Liver (tissue), 9 donors: Measurements from ENCODE around the gene SEC31B. TPM values are rescaled to one million over a fixed set of nuclear protein-coding genes. Genes with fewer than 3 reads are reported as not detected.

Experiments used
- DNase-seq: peaks from one replicate; pipeline ENCODE4 v3.0.0-alpha.2; 2017; ENCODE audit warnings: low spot score
- H3K27ac ChIP-seq, 2 donors: one replicate each; pipeline ENCODE4 v1.7.0; 2013; ENCODE audit warnings: inconsistent platforms in 2 of 2, low read length in 2 of 2, control low read depth in 1 of 2, low read depth in 1 of 2, mild to moderate bottlenecking in 1 of 2
- H3K27me3 ChIP-seq, 4 donors: one replicate each; pipeline versions ENCODE4 v1.6.1 to v1.7.0; 2013; ENCODE audit warnings: low read length in 3 of 4, inconsistent platforms in 1 of 4, mild to moderate bottlenecking in 1 of 4, moderate library complexity in 1 of 4; ENCODE audit not compliant: control insufficient read depth in 4 of 4, insufficient read depth in 4 of 4
- H3K36me3 ChIP-seq, 4 donors: one replicate each; pipeline versions ENCODE4 v1.6.1 to v1.7.0; 2013; ENCODE audit warnings: low read length in 3 of 4, mild to moderate bottlenecking in 3 of 4, low read depth in 1 of 4, moderate library complexity in 1 of 4; ENCODE audit not compliant: control insufficient read depth in 4 of 4, insufficient read depth in 3 of 4
- H3K4me1 ChIP-seq, 4 donors: one replicate each; pipeline versions ENCODE4 v1.6.1 to v1.7.0; 2013; ENCODE audit warnings: low read length in 3 of 4, mild to moderate bottlenecking in 3 of 4, moderate library complexity in 1 of 4; ENCODE audit not compliant: control insufficient read depth in 4 of 4, insufficient read depth in 4 of 4
- H3K4me3 ChIP-seq, 3 donors: one replicate each; pipeline versions ENCODE4 v1.6.1 to v1.7.0; 2013; ENCODE audit warnings: low read length in 3 of 3, control low read depth in 1 of 3, low read depth in 1 of 3, mild to moderate bottlenecking in 1 of 3
- H3K9ac ChIP-seq, 2 donors: one replicate each; pipeline ENCODE4 v1.7.0; 2013; ENCODE audit warnings: low read length in 2 of 2, mild to moderate bottlenecking in 2 of 2, moderate library complexity in 2 of 2, control low read depth in 1 of 2, low read depth in 1 of 2
- H3K9me3 ChIP-seq, 4 donors: one replicate each; pipeline versions ENCODE4 v1.6.1 to v1.7.0; 2013; ENCODE audit warnings: low read length in 3 of 4; ENCODE audit not compliant: control insufficient read depth in 4 of 4
- ATF3 ChIP-seq: IDR thresholded peaks from 2 replicates; pipeline ENCODE4 v1.6.1; 2016; ENCODE audit warnings: antibody characterized with exemption
- EGR1 ChIP-seq, 2 donors: IDR thresholded peaks; 2 replicates each; pipeline ENCODE4 v1.6.1; 2016 to 2018; ENCODE audit warnings: antibody characterized with exemption in 2 of 2, low read depth in 2 of 2
- FOXA1 ChIP-seq: IDR thresholded peaks from 2 replicates; pipeline ENCODE4 v1.6.1; 2016; ENCODE audit warnings: antibody characterized with exemption
- FOXA2 ChIP-seq: IDR thresholded peaks from 2 replicates; pipeline ENCODE4 v1.6.1; 2016; ENCODE audit warnings: antibody characterized with exemption
- GABPA ChIP-seq, 2 donors: IDR thresholded peaks in 1 of 2; conservative IDR thresholded peaks in 1 of 2; 2 replicates each; pipeline ENCODE4 v1.6.1; 2016; ENCODE audit warnings: antibody characterized with exemption in 2 of 2, mild to moderate bottlenecking in 1 of 2, moderate library complexity in 1 of 2
- HNF4A ChIP-seq, 2 donors: conservative IDR thresholded peaks; 2 replicates each; pipeline ENCODE4 v1.6.1; 2016; ENCODE audit warnings: antibody characterized with exemption in 2 of 2, mild to moderate bottlenecking in 2 of 2
- HNF4G ChIP-seq: IDR thresholded peaks from 2 replicates; pipeline ENCODE4 v1.6.1; 2016; ENCODE audit warnings: antibody characterized with exemption
- JUND ChIP-seq, 2 donors: IDR thresholded peaks; 2 replicates each; pipeline ENCODE4 v1.6.1; 2016; ENCODE audit warnings: antibody characterized with exemption in 2 of 2
- NR2F2 ChIP-seq: IDR thresholded peaks from 2 replicates; pipeline ENCODE4 v1.6.1; 2016; ENCODE audit warnings: antibody characterized with exemption
- RAD21 ChIP-seq, 2 donors: IDR thresholded peaks; 2 replicates each; pipeline ENCODE4 v1.6.1; 2016; ENCODE audit warnings: antibody characterized with exemption in 2 of 2, mild to moderate bottlenecking in 2 of 2
- RXRA ChIP-seq, 2 donors: IDR thresholded peaks; 2 replicates each; pipeline ENCODE4 v1.6.1; 2017 to 2018; ENCODE audit warnings: antibody characterized with exemption in 2 of 2, mild to moderate bottlenecking in 1 of 2
- SP1 ChIP-seq: IDR thresholded peaks from 2 replicates; pipeline ENCODE4 v1.6.1; 2018; ENCODE audit warnings: antibody characterized with exemption, mild to moderate bottlenecking
- TAF1 ChIP-seq: conservative IDR thresholded peaks from 2 replicates; pipeline ENCODE4 v1.6.1; 2016; ENCODE audit warnings: antibody characterized with exemption, mild to moderate bottlenecking
- YY1 ChIP-seq: IDR thresholded peaks from 2 replicates; pipeline ENCODE4 v1.6.1; 2016; ENCODE audit warnings: antibody characterized with exemption, mild to moderate bottlenecking
- ZBTB33 ChIP-seq: IDR thresholded peaks from 2 replicates; pipeline ENCODE4 v1.6.1; 2016; ENCODE audit warnings: antibody characterized with exemption
- WGBS: extraction: QIAGEN DNeasy Blood & Tissue Kit; methylation state at CpG from one replicate; pipeline ENCODE4 v1.1.7; 2013; 5-methylcytosine and 5-hydroxymethylcytosine counted together
- polyA plus RNA-seq, 2 donors: library from polyadenylated mRNA; stranded (reverse) in 1 of 2; unstranded in 1 of 2; fragments of 200-250 nt in 1 of 2; fragments of >200 nt in 1 of 2; fragmentation: Nextera tagmentation in 1 of 2; extraction: Ambion mirVana in 1 of 2; gene quantifications; one replicate each; pipeline versions ENCODE4 v1.2.1 to v1.2.3, GENCODE V29; 2013 to 2015
- total RNA-seq, 2 donors: library from RNA; depleted of rRNA; stranded (reverse); fragments of >200 nt; gene quantifications; one replicate each; pipeline ENCODE4 v1.2.3, GENCODE V29; 2014
- TF ChIP-seq, protein P1 (sequence below): IDR thresholded peaks from 2 replicates; pipeline ENCODE4 v1.6.1; 2016; ENCODE audit warnings: antibody characterized with exemption
- TF ChIP-seq, protein P2 (sequence below): fragments of 150-350 bp; IDR thresholded peaks from 2 replicates; pipeline ENCODE4 v1.5.1; 2017; ENCODE audit warnings: improper control_type of control experiment, low read depth, low read length; ENCODE audit not compliant: missing input control
- TF ChIP-seq, protein P3 (sequence below): IDR thresholded peaks from 2 replicates; pipeline ENCODE4 v1.6.1; 2016; ENCODE audit warnings: antibody characterized with exemption, mild to moderate bottlenecking
- donor health status: healthy.
- donor health status: healthy.
- donor health status: healthy.
- donor health status: healthy.
- donor health status: healthy.

The SEC31B gene
- total and polyA plus RNA-seq, 4 donors = 1.3 to 6.6 (median 3.8) TPM

DNA sequence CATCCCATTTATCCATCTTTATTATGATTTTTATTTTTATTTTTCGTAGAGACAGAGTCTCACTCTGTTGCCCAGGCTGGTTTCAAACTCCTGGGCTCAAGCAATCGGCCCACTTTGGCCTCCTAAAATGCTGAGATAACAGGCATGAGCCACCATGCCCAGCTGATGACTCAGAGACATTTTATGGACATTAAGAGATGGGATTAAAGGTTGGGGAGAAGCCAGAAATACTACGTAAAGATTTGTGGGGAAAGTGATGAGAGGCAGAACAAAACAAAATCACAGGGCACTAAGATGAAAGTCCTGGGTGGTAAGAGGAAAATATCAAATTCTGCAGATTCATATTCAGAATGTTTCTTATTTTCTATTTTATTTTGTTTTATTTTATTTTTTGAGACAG, 49.3 kb downstream of the SEC31B start:
- WGBS = 86% methylated on average over 3 of the region's 3 CpGs
- Histone ChIP-seq H3K27ac (no peak overlapping the region), H3K4me3 (no peak overlapping the region), H3K36me3 (no peaks in the 10 kb centered on the region), H3K9me3 (no peaks in the 10 kb centered on the region), H3K27me3 (no peaks in the 10 kb centered on the region), H3K4me1 (no peaks in the 10 kb centered on the region), H3K9ac (no peak overlapping the region)
- TF ChIP-seq HNF4G (no peak), SP1 (no peak), FOXA2 (no peak), ATF3 (no peak), NR2F2 (no peak), FOXA1 (no peak), JUND (IDR thresholded peaks at IDR 0.05) (no peak), GABPA (IDR thresholded peaks at IDR 0.05 in 1 of 2, conservative IDR thresholded peaks at IDR 0.05 in 1 of 2) (no peak), RXRA (IDR thresholded peaks at IDR 0.05) (no peak), ZBTB33 (no peak), EGR1 (IDR thresholded peaks at IDR 0.05; ENCODE audit: low read depth in 2 of 2) (no peak), TAF1 (no peak), YY1 (no peak), RAD21 (IDR thresholded peaks at IDR 0.05) (no peak), HNF4A (conservative IDR thresholded peaks at IDR 0.05) (no peak)
- TF ChIP-seq, protein P1, sequence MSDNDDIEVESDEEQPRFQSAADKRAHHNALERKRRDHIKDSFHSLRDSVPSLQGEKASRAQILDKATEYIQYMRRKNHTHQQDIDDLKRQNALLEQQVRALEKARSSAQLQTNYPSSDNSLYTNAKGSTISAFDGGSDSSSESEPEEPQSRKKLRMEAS = no peak
- TF ChIP-seq, protein P2, sequence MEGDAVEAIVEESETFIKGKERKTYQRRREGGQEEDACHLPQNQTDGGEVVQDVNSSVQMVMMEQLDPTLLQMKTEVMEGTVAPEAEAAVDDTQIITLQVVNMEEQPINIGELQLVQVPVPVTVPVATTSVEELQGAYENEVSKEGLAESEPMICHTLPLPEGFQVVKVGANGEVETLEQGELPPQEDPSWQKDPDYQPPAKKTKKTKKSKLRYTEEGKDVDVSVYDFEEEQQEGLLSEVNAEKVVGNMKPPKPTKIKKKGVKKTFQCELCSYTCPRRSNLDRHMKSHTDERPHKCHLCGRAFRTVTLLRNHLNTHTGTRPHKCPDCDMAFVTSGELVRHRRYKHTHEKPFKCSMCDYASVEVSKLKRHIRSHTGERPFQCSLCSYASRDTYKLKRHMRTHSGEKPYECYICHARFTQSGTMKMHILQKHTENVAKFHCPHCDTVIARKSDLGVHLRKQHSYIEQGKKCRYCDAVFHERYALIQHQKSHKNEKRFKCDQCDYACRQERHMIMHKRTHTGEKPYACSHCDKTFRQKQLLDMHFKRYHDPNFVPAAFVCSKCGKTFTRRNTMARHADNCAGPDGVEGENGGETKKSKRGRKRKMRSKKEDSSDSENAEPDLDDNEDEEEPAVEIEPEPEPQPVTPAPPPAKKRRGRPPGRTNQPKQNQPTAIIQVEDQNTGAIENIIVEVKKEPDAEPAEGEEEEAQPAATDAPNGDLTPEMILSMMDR = no peak
- TF ChIP-seq, protein P3, sequence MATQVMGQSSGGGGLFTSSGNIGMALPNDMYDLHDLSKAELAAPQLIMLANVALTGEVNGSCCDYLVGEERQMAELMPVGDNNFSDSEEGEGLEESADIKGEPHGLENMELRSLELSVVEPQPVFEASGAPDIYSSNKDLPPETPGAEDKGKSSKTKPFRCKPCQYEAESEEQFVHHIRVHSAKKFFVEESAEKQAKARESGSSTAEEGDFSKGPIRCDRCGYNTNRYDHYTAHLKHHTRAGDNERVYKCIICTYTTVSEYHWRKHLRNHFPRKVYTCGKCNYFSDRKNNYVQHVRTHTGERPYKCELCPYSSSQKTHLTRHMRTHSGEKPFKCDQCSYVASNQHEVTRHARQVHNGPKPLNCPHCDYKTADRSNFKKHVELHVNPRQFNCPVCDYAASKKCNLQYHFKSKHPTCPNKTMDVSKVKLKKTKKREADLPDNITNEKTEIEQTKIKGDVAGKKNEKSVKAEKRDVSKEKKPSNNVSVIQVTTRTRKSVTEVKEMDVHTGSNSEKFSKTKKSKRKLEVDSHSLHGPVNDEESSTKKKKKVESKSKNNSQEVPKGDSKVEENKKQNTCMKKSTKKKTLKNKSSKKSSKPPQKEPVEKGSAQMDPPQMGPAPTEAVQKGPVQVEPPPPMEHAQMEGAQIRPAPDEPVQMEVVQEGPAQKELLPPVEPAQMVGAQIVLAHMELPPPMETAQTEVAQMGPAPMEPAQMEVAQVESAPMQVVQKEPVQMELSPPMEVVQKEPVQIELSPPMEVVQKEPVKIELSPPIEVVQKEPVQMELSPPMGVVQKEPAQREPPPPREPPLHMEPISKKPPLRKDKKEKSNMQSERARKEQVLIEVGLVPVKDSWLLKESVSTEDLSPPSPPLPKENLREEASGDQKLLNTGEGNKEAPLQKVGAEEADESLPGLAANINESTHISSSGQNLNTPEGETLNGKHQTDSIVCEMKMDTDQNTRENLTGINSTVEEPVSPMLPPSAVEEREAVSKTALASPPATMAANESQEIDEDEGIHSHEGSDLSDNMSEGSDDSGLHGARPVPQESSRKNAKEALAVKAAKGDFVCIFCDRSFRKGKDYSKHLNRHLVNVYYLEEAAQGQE = no peak
- no peak for DNase-seq
